SHP77 (cell line): ENCODE measurements around the gene PLCE1.
"Not testable (repeated sequence)": the region's sequence is repeated elsewhere in the genome, so short reads cannot be mapped to it uniquely, and the experiment has no call there.

ENCODE experiments used
- DNase-seq, 2 experiments: peaks; one replicate each; lab custom pipeline; 2025; lab: John Stamatoyannopoulos, UW

The PLCE1 gene

GRCh38 chr10:93993782-93994437 lies at the start of gene PLCE1:
Gene PLCE1 (plus strand): TSS chr10:93993931. CDS start chr10:94031047, 37,116 bp downstream.
- no peak for DNase-seq

- no peak for DNase-seq
Measured at GRCh38 chr10:93945819-93946218, 47.9 kb upstream of the PLCE1 start.

DNA sequence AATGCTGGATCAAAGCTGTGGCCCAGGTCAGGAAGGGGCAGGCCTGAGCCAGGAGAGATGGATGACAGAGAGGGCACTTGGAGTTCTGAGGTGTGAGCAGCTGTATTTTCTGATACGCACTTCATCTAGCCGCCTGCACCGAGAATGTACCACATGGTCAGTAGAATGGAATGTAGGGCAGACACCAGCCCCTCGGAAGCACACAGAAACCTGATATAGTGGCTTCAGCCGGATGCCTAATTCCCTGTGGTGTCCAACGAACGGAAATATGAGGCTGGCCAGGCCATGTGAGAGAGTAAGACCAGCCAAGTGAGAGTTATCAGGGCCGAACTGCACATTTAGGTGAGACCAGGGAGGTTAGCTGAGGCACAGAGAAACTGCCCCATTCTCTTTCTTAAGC lies 46.7 kb upstream of the PLCE1 start:
- no peak for DNase-seq

DNA sequence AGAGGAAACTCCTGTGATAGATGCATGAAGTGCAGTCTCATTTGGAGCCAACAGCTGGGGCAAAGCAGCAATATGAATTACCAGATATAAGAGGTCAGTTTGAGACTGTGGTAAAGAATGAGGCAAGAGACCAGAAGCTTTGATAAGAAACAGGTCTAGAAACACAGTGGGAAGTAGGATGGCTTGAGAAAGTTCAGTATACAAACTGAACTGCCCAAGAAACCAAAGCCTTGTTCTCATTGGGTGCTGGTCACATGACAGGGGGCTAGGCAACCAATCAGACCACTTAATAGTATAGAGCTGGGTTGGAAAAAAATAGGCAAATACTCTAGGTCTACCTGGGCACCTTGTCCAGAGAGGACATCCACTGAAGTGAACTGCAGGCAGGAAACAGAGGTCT lies 46.2 kb upstream of the PLCE1 start:
- no peak for DNase-seq

DNA sequence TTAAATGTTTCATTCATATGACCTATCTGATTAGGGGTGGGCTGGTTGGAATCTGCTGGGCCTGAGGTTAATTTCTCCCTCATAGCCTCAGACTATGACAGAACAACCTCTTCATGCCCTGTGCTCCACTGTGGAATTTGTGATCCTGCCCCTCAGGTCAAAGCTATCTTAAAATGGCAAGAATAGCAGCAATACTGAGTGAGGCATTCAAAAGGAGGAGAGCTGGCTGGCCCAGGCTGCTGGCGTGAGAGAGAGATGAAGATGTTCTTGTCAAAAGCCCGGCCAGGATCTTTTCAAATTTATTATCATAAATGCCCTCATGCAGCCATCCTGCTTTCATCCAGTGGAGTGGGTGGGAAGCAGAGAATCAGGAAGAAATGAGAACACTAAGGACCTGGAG lies 41.8 kb upstream of the PLCE1 start:
- no peak for DNase-seq

GRCh38 chr10:93954299-93954698 lies 39.4 kb upstream of the PLCE1 start:
- DNase-seq: no peak

- no peak for DNase-seq
Measured at GRCh38 chr10:93954726-93955363, 38.9 kb upstream of the PLCE1 start.

DNA sequence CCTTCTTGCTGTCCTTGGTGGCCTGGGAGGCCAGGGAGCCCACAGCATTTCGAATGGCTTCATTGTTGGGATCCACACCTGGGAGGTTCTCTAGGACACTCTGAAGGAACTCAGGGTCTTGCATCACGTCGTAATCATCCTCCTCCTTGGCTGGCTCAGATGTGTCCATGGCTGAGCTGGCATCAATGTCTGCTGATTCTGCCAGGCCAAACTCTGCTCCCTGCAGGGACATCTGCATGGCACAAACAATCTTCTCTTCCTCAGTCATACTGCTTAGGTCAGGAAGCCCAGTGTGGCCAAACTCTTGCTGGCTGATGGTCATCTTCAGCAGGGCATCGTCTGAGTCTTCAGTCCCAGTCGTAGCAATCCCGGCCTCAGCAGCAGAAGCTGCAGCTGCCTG lies 34.9 kb upstream of the PLCE1 start:
- no peak for DNase-seq

DNA sequence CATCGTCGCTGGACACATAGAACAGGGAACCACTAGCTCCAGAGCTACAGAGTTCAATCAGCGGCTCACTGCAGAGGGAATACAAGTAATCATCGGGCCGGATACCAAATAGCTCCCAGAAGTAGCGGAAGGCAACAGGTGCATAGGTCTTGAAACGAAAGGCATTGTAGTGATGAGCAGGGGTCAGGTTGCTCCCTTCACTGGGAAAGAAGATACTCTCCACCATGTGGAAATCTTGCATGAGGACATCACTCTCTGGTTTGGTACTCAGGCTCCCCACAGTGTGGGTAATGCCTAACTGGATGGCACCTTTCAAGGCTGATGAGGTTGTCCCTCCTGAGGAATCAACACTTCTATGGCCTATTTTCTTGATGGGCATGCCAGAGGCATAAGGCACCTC lies 32.7 kb upstream of the PLCE1 start:
- not testable (repeated sequence) for DNase-seq

DNA sequence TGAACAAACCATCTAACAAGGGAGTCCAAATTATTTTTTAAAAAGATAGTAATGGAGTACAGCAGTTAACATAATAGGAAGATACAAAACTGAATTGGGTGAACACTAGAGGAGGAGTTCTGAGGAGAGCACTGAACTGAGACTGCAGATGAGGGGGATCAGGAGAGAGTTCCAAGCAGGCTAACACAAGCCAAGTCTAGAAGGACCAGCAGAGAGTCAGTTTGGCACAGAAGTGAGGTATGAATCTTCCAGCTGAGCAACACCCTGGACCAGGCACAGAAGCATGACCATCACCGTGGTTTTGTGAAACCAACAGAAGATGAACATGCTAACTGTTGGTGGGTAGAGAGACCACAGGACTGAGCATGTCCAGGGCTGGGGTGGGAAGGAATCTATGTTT lies 30.8 kb upstream of the PLCE1 start:
- no peak for DNase-seq

GRCh38 chr10:93963434-93963833 lies 30.3 kb upstream of the PLCE1 start:
- DNase-seq: no peak

DNA sequence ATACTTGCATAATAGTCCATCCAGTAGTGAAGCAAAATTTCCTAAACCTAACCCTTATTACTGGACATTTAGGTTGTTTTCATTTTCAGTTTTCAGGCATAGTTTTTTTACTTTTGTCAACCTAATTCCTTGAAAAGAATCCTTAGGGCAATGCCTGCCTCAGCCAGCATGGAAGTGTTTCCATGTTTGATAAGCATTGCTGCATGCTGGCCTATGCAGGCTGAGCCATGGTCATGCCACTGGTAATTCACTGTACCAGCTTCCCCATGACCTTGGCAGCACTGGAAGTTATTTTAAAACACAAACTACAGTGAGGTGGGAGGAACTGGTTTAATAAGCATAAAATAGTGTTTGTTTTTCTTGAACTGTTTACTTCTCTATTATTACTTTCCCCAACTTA lies 27.8 kb upstream of the PLCE1 start:
- no peak for DNase-seq

GRCh38 chr10:93967756-93968155 lies 26.0 kb upstream of the PLCE1 start:
- no peak for DNase-seq

GRCh38 chr10:93968540-93968945 lies 25.2 kb upstream of the PLCE1 start:
- no peak for DNase-seq

GRCh38 chr10:93970433-93971010 lies 23.2 kb upstream of the PLCE1 start:
- not testable (repeated sequence) for DNase-seq

GRCh38 chr10:93973748-93974445 lies 19.8 kb upstream of the PLCE1 start:
- DNase-seq: no peak

DNA sequence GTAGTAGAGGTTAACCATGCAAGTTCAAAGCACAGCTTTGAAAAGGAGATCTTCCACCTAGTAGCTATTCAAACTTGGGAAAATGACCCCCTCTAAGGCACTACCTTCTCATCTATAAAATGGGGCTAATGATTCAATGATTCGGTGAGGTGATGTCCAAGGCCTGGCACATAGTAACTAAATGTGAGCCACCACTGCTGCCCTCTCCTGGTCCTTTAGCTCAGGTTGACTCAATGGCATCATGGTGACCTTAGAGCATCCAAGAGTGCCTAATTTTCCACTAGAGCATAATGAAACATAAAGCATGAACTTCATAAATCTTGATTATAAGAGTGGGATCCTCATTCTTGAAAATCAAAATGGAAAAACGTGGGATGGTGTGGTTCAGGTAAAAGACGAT lies 16.3 kb upstream of the PLCE1 start:
- no peak for DNase-seq

- no peak for DNase-seq
Measured at GRCh38 chr10:93980486-93980885, 13.2 kb upstream of the PLCE1 start.

DNA sequence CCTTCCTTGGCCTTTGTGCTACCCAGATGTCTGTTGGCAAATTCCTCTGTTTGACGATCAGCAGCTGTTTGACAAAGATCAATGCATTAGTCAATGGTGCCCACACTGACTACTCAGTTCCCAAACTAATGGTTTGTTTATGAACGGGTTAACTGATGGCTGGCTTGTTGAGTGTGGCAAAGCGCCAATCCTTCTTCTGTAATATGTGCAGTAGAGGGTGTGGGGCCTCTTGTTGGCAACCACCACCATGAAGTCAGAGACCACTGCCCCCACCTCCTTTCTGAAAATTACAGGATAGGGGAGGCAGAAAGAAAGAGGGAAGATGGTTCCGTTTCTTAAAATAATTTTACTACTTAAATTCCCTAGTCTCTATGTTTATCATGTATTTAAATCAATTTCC lies 2.6 kb upstream of the PLCE1 start:
- DNase-seq: no peak

- no peak for DNase-seq
Measured at GRCh38 chr10:93991596-93992284, 2.0 kb upstream of the PLCE1 start.

GRCh38 chr10:93992400-93993030 lies 1.2 kb upstream of the PLCE1 start:
- no peak for DNase-seq

GRCh38 chr10:93993414-93993781 lies 333 bp upstream of the PLCE1 start:
- no peak for DNase-seq
